Spleen (tissue), 13 donors: ENCODE results near the gene GSTO1. TPM values are rescaled to one million over a fixed set of nuclear protein-coding genes. Genes with fewer than 3 reads are reported as not detected.

Experiments
- DNase-seq: peaks from one replicate; pipeline ENCODE4 v3.0.0-alpha.2; 2020
- H3K27ac ChIP-seq, 8 donors: fragments of 200-600 bp; sonication (generic) in 7 of 8; 1 replicate in 4 of 8; 2 replicates in 4 of 8; pipeline versions ENCODE4 v1.5.0 to v1.8.0; 2016 to 2021; ENCODE audit warnings: inconsistent platforms in 4 of 8, mild to moderate bottlenecking in 4 of 8, moderate library complexity in 1 of 8
- H3K27me3 ChIP-seq, 7 donors: fragments of 200-600 bp; sonication (generic) in 6 of 7; replicated peaks in 1 of 7; 1 replicate in 4 of 7; 2 replicates in 3 of 7; pipeline versions ENCODE4 v1.5.0 to v1.8.0; 2016 to 2021; ENCODE audit warnings: inconsistent platforms in 3 of 7, mild to moderate bottlenecking in 1 of 7
- H3K36me3 ChIP-seq, 6 donors: fragments of 200-600 bp; sonication (generic) in 5 of 6; 1 replicate in 4 of 6; 2 replicates in 2 of 6; pipeline versions ENCODE4 v1.5.0 to v1.8.0; 2016 to 2021; ENCODE audit warnings: inconsistent platforms in 2 of 6
- H3K4me1 ChIP-seq, 6 donors: fragments of 200-600 bp; sonication (generic) in 5 of 6; 1 replicate in 3 of 6; 2 replicates in 3 of 6; pipeline versions ENCODE4 v1.5.0 to v1.8.0; 2016 to 2021; ENCODE audit warnings: inconsistent platforms in 3 of 6
- H3K4me3 ChIP-seq, 8 donors: fragments of 200-600 bp; sonication (generic) in 7 of 8; 1 replicate in 4 of 8; 2 replicates in 4 of 8; pipeline versions ENCODE4 v1.5.0 to v1.8.0; 2016 to 2021; ENCODE audit warnings: inconsistent platforms in 4 of 8, mild to moderate bottlenecking in 4 of 8, moderate library complexity in 2 of 8
- H3K9me3 ChIP-seq, 8 donors: fragments of 200-600 bp; sonication (generic) in 7 of 8; 1 replicate in 4 of 8; 2 replicates in 4 of 8; pipeline versions ENCODE4 v1.5.0 to v1.8.0; 2016 to 2021; ENCODE audit warnings: inconsistent platforms in 4 of 8
- POLR2A ChIP-seq, 3 donors: fragments of 450-650 bp; IDR thresholded peaks; one replicate each; pipeline ENCODE4 v1.5.1; 2017; ENCODE audit warnings: antibody characterized with exemption in 3 of 3, mild to moderate bottlenecking in 1 of 3
- POLR2AphosphoS5 ChIP-seq, 3 donors: sonication (generic); formaldehyde crosslinking; IDR thresholded peaks; one replicate each; pipeline ENCODE4 v1.5.1; 2017; ENCODE audit warnings: antibody characterized with exemption in 3 of 3
- WGBS, 5 donors: extraction: QIAGEN DNeasy Blood & Tissue Kit in 3 of 5; methylation state at CpG; one replicate each; pipeline versions ENCODE4 v1.1.5 to v1.1.7; 2013 to 2018; 5-methylcytosine and 5-hydroxymethylcytosine counted together
- intact Hi-C: fragments of 100-400 bp; cut with DNase I; formaldehyde crosslinking; loops from one replicate; pipeline ENCODE4 v1.15.0; 2023; ENCODE audit warnings: low total_unique reads
- long read RNA-seq, 2 donors: transcript quantifications; one replicate each; lab custom pipeline, GENCODE V29; 2026
- polyA plus RNA-seq, 3 donors: library from polyadenylated mRNA; stranded (reverse); fragments of 200-250 nt; gene quantifications; one replicate each; pipeline ENCODE4 v1.2.1, GENCODE V29; 2013
- total RNA-seq, 7 donors: library from RNA; depleted of rRNA in 3 of 7; stranded (reverse); fragments of >200 nt in 3 of 7; fragmentation: NEBNext Ultra II Directional in 4 of 7; extraction: Animal tissue kit (Norgen Biotek cat#: 25700) in 4 of 7; gene quantifications; one replicate each; pipeline versions ENCODE4 v1.1.0 to v1.2.1, GENCODE V29; 2016 to 2021
- TF ChIP-seq, protein P1 (sequence below), 11 experiments: fragments of 200-600 bp in 7 of 11; fragments of 450-650 bp in 4 of 11; sonication (generic) in 4 of 11; IDR thresholded peaks in 8 of 11; conservative IDR thresholded peaks in 3 of 11; 1 replicate in 7 of 11; 2 replicates in 4 of 11; pipeline versions ENCODE4 v1.4.0 to v1.8.0; 2016 to 2021; ENCODE audit warnings: antibody characterized with exemption in 11 of 11, inconsistent platforms in 4 of 11, mild to moderate bottlenecking in 1 of 11
- donor health status: healthy with polysubstance abuse.
- donor health status: DM: no; HTN: no; CAD: no; lungs with moderate emphysema.
- donor health status: DM: no; HTN: no; CAD: no.
- donor health status: Bipolar disorder and iron deficiency.
- donor health status: healthy.
- donor health status: DM: no; HTN: no; CAD: no.
- donor health status: DM: yes; HTN: yes; CAD: no.

Gene GSTO1
- total RNA-seq (100 to 1,000 TPM in 1 of 7 donors, 10 to 100 TPM in 6; 64.4 to 104 (median 81.7) TPM), polyA plus RNA-seq (100 to 1,000 TPM in 2 of 3 donors, 10 to 100 TPM in 1; 88.1 to 157 (median 131) TPM)
- long read RNA-seq, donor 1, transcript GSTO1-202 (6 exons, 972 nt) = major isoform, 67 of 104 reads
- long read RNA-seq, donor 1, transcript GSTO1-204 (5 exons, 829 nt) = minor isoform, 16 of 104 reads
- long read RNA-seq, donor 1, partial matches to known transcripts = 10 of 104 reads
- long read RNA-seq, donor 1, other reads (novel, unspliced or antisense) = 11 of 104 reads
- long read RNA-seq, donor 2, transcript GSTO1-202 (6 exons, 972 nt) = major isoform, 52 of 67 reads
- long read RNA-seq, donor 2, transcript GSTO1-204 (5 exons, 829 nt) = minor isoform, 15 of 67 reads
- long read RNA-seq, donor 2, partial matches to known transcripts = 0 of 67 reads
- long read RNA-seq, donor 2, other reads (novel, unspliced or antisense) = 0 of 67 reads

DNA sequence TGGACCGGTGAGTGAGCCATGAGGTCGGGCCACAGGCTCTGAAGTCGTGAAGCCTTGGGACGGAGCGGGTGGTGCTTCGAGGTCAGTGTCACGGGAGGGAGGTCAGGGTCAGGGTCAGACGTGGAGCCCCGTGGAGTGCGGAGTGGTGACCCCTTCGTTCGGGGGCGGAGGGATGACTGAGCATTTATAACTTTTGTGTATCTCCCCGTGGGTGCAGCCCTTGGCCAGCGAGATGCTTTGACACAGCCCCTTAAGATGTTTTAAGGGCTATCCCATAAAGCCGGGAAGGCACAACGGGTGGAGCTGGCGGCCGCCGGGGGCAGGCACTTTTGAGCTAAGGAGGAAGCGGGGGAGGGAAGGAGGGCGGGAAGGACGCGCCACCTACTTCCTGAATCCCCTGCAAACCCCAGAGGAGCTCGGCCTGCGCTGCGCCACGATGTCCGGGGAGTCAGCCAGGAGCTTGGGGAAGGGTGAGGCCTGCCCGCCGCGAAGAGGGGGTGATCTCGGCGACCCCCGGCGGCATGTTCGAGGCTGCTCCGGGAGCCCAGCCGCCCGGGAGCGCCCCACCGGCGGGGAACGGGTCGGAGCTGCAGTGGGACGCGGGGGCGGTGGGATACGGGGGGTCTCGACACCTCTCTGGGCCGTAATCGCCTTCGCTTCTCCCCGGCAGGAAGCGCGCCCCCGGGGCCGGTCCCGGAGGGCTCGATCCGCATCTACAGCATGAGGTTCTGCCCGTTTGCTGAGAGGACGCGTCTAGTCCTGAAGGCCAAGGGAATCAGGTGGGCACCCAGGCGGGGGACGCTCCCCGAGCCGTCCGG is at the start of gene GSTO1:
Gene GSTO1 (plus strand): TSS at position 400 of the 818 bp plus-strand sequence. CDS start 37 bp downstream, at position 437.
- Histone ChIP-seq H3K27ac (peak within 1 kb of the TSS; percentile 87 to 99 (median 97)), H3K9me3 (no peaks in the 10 kb centered on the region), H3K36me3 (peaks cover 0 to 28% (median 17%) of the 10 kb centered on the region in 6 donors), H3K4me1 (peaks cover 29 to 58% (median 51%) of the 10 kb centered on the region in 6 donors), H3K4me3 (peak within 1 kb of the TSS; percentile 79 to 94 (median 89)), H3K27me3 (no peaks in the 10 kb centered on the region)
- TF ChIP-seq, protein P1, sequence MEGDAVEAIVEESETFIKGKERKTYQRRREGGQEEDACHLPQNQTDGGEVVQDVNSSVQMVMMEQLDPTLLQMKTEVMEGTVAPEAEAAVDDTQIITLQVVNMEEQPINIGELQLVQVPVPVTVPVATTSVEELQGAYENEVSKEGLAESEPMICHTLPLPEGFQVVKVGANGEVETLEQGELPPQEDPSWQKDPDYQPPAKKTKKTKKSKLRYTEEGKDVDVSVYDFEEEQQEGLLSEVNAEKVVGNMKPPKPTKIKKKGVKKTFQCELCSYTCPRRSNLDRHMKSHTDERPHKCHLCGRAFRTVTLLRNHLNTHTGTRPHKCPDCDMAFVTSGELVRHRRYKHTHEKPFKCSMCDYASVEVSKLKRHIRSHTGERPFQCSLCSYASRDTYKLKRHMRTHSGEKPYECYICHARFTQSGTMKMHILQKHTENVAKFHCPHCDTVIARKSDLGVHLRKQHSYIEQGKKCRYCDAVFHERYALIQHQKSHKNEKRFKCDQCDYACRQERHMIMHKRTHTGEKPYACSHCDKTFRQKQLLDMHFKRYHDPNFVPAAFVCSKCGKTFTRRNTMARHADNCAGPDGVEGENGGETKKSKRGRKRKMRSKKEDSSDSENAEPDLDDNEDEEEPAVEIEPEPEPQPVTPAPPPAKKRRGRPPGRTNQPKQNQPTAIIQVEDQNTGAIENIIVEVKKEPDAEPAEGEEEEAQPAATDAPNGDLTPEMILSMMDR (IDR thresholded peaks at IDR 0.05 in 8 of 11, conservative IDR thresholded peaks at IDR 0.05 in 3 of 11) = peak in 1 of 11 experiments; percentile 7
- TF ChIP-seq POLR2AphosphoS5 (IDR thresholded peaks at IDR 0.05) (peak; percentile 92 to 94 (median 93)), POLR2A (IDR thresholded peaks at IDR 0.05) (peak in 2 of 3 donors; percentile 32 to 43)
- WGBS, 5 donors = 0 to 2% (median 1%) methylated on average over 32 to 69 of the region's 69 CpGs
- DNase-seq = peak; percentile 93
- intact Hi-C loops = no loop called here

- intact Hi-C loops = loop anchor here (2.0 kb wide), 1 partner anchor 320 kb away; no protein-coding TSS in a partner anchor
- no peak for DNase-seq
- no peaks in the 10 kb centered on the region for H3K9me3 ChIP-seq
- H3K27ac ChIP-seq = no peak overlapping the region
- H3K4me3 ChIP-seq = no peak overlapping the region
- no peaks in the 10 kb centered on the region for H3K4me1 ChIP-seq
- 65 to 81% (median 68%) methylated on average over 3 of the region's 3 CpGs for WGBS, 5 donors
- no peaks in the 10 kb centered on the region for H3K27me3 ChIP-seq
- TF ChIP-seq POLR2A (IDR thresholded peaks at IDR 0.05) = no peak
- no peak for TF ChIP-seq POLR2AphosphoS5 (IDR thresholded peaks at IDR 0.05)
- TF ChIP-seq, protein P1 (IDR thresholded peaks at IDR 0.05 in 8 of 11, conservative IDR thresholded peaks at IDR 0.05 in 3 of 11) = no peak
- no peaks in the 10 kb centered on the region for H3K36me3 ChIP-seq
Measured at GRCh38 chr10:104208730-104209129, 46.0 kb upstream of the GSTO1 start.

DNA sequence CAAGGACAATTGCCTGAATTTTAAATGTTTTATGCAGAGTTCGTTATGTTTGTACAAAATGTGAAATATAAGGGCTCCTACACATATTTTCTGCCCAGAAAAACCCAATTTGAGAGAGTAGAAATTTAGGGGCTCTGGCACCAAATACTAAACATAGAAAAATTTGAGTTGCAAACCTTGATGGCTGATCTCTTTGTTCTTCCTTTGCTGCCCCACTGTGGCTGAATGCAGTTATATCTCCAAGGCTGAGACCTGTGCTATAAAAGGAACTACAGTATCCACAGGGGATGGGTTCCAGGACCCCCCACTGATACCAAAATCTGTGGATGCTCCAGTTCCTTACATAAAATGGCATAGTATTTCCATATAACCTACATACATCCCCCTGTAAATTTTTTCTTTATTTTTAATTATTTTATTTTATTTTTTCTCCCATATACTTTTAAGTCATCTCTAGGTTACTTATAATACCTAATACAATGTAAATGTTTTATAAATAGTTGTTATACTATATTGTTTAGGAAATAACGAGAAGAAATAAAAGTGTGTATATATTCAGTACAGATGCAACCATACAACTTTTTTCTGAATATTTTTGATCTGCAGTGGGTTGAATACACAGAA is 45.0 kb upstream of the GSTO1 start:
- 32 to 44% (median 39%) methylated on average over 2 of the region's 2 CpGs for WGBS, 5 donors
- intact Hi-C loops = loop anchor here (2.0 kb wide), 1 partner anchor 321 kb away; no protein-coding TSS in a partner anchor
- H3K9me3 ChIP-seq = no peaks in the 10 kb centered on the region
- no peaks in the 10 kb centered on the region for H3K4me1 ChIP-seq
- no peaks in the 10 kb centered on the region for H3K36me3 ChIP-seq
- no peak for DNase-seq
- TF ChIP-seq, protein P1 (IDR thresholded peaks at IDR 0.05 in 8 of 11, conservative IDR thresholded peaks at IDR 0.05 in 3 of 11) = peak in 9 of 11 experiments; percentile 8 to 67 (median 50)
- TF ChIP-seq POLR2A (IDR thresholded peaks at IDR 0.05) = no peak
- TF ChIP-seq POLR2AphosphoS5 (IDR thresholded peaks at IDR 0.05) = no peak
- H3K27me3 ChIP-seq = peaks cover 0 to 1% (median 0%) of the 10 kb centered on the region in 7 donors
- no peak overlapping the region for H3K27ac ChIP-seq
- H3K4me3 ChIP-seq = no peak overlapping the region
